Astrocyte (in vitro differentiated cells and primary cell): ENCODE measurements around the gene FAM131B. TPM values are rescaled to one million over a fixed set of nuclear protein-coding genes. Genes with fewer than 3 reads are reported as not detected.

Experiments
- DNase-seq: peaks from one replicate; pipeline ENCODE4 v3.0.0-alpha.2; 2010; ENCODE audit warnings: low read depth
- FAIRE-seq: peaks from 2 replicates; lab custom pipeline; 2011; peaks lifted over from hg19 to GRCh38; lab: Jason Lieb, UNC
- H2AFZ ChIP-seq: 2 replicates; pipeline ENCODE4 v1.6.0; 2012; ENCODE audit warnings: low read depth, low read length, inconsistent platforms
- H3K27ac ChIP-seq: 2 replicates; pipeline ENCODE4 v1.5.1; 2011; ENCODE audit warnings: low read depth, low read length, inconsistent platforms
- H3K27me3 ChIP-seq: 2 replicates; pipeline ENCODE4 v1.6.0; 2011; ENCODE audit warnings: low read length, inconsistent platforms; ENCODE audit not compliant: insufficient read depth
- H3K36me3 ChIP-seq: 2 replicates; pipeline ENCODE4 v1.5.1; 2011; ENCODE audit warnings: low read length, inconsistent platforms; ENCODE audit not compliant: insufficient read depth
- H3K4me1 ChIP-seq: 2 replicates; pipeline ENCODE4 v1.5.1; 2011; ENCODE audit warnings: low read length, inconsistent platforms; ENCODE audit not compliant: insufficient read depth
- H3K4me2 ChIP-seq: 2 replicates; pipeline ENCODE4 v1.6.0; 2012; ENCODE audit warnings: low read length, inconsistent platforms
- H3K4me3 ChIP-seq: 2 replicates; pipeline ENCODE4 v1.5.1; 2011; ENCODE audit warnings: low read depth, mild to moderate bottlenecking, low read length, inconsistent platforms; ENCODE audit not compliant: insufficient read depth
- H3K79me2 ChIP-seq: 2 replicates; pipeline ENCODE4 v1.6.0; 2012; ENCODE audit warnings: mild to moderate bottlenecking, low read length, inconsistent platforms; ENCODE audit not compliant: insufficient read depth
- H3K9ac ChIP-seq: 2 replicates; pipeline ENCODE4 v1.6.0; 2012; ENCODE audit warnings: mild to moderate bottlenecking, low read length, inconsistent platforms
- H3K9me3 ChIP-seq: 2 replicates; pipeline ENCODE4 v1.5.1; 2012; ENCODE audit warnings: low read depth, mild to moderate bottlenecking, low read length, inconsistent platforms; ENCODE audit not compliant: insufficient read depth
- H4K20me1 ChIP-seq: 2 replicates; pipeline ENCODE4 v1.6.0; 2012; ENCODE audit warnings: low read length, inconsistent platforms; ENCODE audit not compliant: insufficient read depth
- H3K27ac Mint-ChIP-seq: one replicate; pipeline ENCODE4 v1.8.0; 2021; ENCODE audit warnings: mild to moderate bottlenecking, mixed read lengths; ENCODE audit not compliant: unreplicated experiment
- H3K27me3 Mint-ChIP-seq: one replicate; pipeline ENCODE4 v1.8.0; 2021; ENCODE audit warnings: low read depth, mixed read lengths; ENCODE audit not compliant: unreplicated experiment
- H3K36me3 Mint-ChIP-seq: one replicate; pipeline ENCODE4 v1.8.0; 2021; ENCODE audit warnings: low read depth, mixed read lengths; ENCODE audit not compliant: unreplicated experiment
- H3K4me1 Mint-ChIP-seq: one replicate; pipeline ENCODE4 v1.8.0; 2021; ENCODE audit warnings: low read depth, mixed read lengths; ENCODE audit not compliant: unreplicated experiment
- H3K4me3 Mint-ChIP-seq: one replicate; pipeline ENCODE4 v1.8.0; 2021; ENCODE audit warnings: mild to moderate bottlenecking, moderate library complexity, mixed read lengths; ENCODE audit not compliant: unreplicated experiment
- H3K9me3 Mint-ChIP-seq: one replicate; pipeline ENCODE4 v1.8.0; 2021; ENCODE audit warnings: mild to moderate bottlenecking, mixed read lengths; ENCODE audit not compliant: unreplicated experiment
- EZH2 ChIP-seq: IDR thresholded peaks from 2 replicates; pipeline ENCODE4 v1.6.1; 2012; ENCODE audit warnings: mild to moderate bottlenecking, low read length, inconsistent platforms; ENCODE audit not compliant: insufficient read depth
- total RNA-seq: library from RNA; stranded (reverse); gene quantifications from 2 replicates; pipeline ENCODE4 v1.2.1, GENCODE V29; 2021
- TF ChIP-seq, protein P1 (sequence below): IDR thresholded peaks from 2 replicates; pipeline ENCODE4 v1.5.1; 2011; ENCODE audit warnings: low read depth, mild to moderate bottlenecking, inconsistent platforms, low read length, moderate library complexity; ENCODE audit not compliant: insufficient read depth

FAM131B gene
- total RNA-seq, 1 donor from 2014 or later, result 7.6 TPM

DNA sequence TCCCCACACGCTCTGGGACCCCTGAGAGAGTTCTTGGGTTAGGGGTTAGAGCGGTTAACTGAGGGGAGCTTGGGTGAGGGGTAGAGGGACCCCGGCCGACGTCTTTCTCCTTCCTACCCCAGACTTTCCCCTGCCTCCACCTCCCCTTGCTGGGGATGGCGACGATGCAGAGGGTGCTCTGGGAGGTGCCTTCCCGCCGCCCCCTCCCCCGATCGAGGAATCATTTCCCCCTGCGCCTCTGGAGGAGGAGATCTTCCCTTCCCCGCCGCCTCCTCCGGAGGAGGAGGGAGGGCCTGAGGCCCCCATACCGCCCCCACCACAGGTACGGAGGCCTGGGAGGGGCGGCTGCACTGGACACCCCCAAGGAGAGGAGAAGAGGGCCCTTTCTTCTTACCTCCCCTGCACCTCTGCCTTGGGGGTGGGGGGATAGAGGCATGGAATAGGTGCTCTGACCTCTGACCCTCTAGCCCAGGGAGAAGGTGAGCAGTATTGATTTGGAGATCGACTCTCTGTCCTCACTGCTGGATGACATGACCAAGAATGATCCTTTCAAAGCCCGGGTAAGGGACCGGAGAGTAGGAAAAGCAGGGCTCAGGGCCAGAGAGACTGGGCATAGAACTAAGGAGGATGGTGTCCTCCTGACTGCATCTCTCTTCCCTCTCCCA is 19.7 kb upstream of the FAM131B start:
- Histone ChIP-seq H3K36me3 (peaks cover 38% of the 10 kb centered on the region), H2AFZ (no peak overlapping the region), H3K9ac (peak overlapping the region; percentile 99), H3K27ac (peak overlapping the region; percentile 99), H3K4me1 (peaks cover 53% of the 10 kb centered on the region), H3K4me3 (peak overlapping the region; percentile 91), H3K9me3 (no peaks in the 10 kb centered on the region), H4K20me1 (peaks cover 56% of the 10 kb centered on the region), H3K79me2 (peaks cover 95% of the 10 kb centered on the region), H3K4me2 (peak overlapping the region; percentile 97), H3K27me3 (no peaks in the 10 kb centered on the region)
- Mint-ChIP-seq H3K9me3 (no peaks in the 10 kb centered on the region), H3K4me3 (no peak overlapping the region), H3K36me3 (peaks cover 8% of the 10 kb centered on the region), H3K27ac (peak overlapping the region; percentile 73), H3K27me3 (no peaks in the 10 kb centered on the region), H3K4me1 (peaks cover 20% of the 10 kb centered on the region)
- DNase-seq, result no peak
- TF ChIP-seq, protein P1, sequence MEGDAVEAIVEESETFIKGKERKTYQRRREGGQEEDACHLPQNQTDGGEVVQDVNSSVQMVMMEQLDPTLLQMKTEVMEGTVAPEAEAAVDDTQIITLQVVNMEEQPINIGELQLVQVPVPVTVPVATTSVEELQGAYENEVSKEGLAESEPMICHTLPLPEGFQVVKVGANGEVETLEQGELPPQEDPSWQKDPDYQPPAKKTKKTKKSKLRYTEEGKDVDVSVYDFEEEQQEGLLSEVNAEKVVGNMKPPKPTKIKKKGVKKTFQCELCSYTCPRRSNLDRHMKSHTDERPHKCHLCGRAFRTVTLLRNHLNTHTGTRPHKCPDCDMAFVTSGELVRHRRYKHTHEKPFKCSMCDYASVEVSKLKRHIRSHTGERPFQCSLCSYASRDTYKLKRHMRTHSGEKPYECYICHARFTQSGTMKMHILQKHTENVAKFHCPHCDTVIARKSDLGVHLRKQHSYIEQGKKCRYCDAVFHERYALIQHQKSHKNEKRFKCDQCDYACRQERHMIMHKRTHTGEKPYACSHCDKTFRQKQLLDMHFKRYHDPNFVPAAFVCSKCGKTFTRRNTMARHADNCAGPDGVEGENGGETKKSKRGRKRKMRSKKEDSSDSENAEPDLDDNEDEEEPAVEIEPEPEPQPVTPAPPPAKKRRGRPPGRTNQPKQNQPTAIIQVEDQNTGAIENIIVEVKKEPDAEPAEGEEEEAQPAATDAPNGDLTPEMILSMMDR, result no peak
- no peak for TF ChIP-seq EZH2
- FAIRE-seq, result no peak

DNA sequence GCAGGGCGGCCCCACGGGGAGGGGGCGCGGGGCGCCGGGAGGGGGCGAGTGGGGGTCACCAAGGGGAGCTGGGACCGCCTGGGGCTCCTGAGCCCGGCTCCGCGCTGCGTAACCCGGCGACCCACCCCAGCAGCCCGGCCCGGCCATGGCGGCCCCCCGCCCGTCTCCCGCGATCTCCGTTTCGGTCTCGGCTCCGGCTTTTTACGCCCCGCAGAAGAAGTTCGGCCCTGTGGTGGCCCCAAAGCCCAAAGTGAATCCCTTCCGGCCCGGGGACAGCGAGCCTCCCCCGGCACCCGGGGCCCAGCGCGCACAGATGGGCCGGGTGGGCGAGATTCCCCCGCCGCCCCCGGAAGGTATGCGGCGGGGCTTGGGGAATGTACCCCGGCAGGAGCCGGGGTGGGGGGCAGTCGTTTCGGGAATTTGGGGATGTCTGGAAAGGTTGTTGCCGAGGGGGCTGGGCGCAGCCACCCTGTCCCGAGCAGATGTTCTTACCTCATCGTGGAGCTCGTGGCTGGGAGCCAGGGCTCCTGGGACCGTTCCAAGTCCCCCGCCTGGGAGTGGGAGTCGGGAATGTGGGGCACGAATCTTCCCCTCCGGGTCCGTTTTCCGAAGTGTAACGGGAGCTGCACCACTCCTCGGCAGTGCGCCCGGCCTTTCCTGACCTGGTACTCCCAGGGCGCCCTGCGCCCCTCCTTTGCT is 19.1 kb upstream of the FAM131B start:
- Mint-ChIP-seq H3K4me1 (peaks cover 20% of the 10 kb centered on the region), H3K9me3 (no peaks in the 10 kb centered on the region), H3K27me3 (no peaks in the 10 kb centered on the region), H3K4me3 (no peak overlapping the region), H3K27ac (no peak overlapping the region), H3K36me3 (peaks cover 8% of the 10 kb centered on the region)
- no peaks in the 10 kb centered on the region for H3K9me3 ChIP-seq
- DNase-seq (peak; percentile 57), FAIRE-seq (no peak)
- peak overlapping the region; percentile 99 for H3K27ac ChIP-seq
- H3K9ac ChIP-seq, result peak overlapping the region; percentile 99
- H3K79me2 ChIP-seq, result peaks cover 93% of the 10 kb centered on the region
- TF ChIP-seq, protein P1, result no peak
- no peak for TF ChIP-seq EZH2
- peak overlapping the region; percentile 97 for H3K4me2 ChIP-seq
- H4K20me1 ChIP-seq, result peaks cover 49% of the 10 kb centered on the region
- H3K4me3 ChIP-seq, result peak overlapping the region; percentile 91
- H3K36me3 ChIP-seq, result peaks cover 31% of the 10 kb centered on the region
- H2AFZ ChIP-seq, result no peak overlapping the region
- H3K27me3 ChIP-seq, result no peaks in the 10 kb centered on the region
- peaks cover 47% of the 10 kb centered on the region for H3K4me1 ChIP-seq
